ENCODE data around the gene MALRD1. TPM values are rescaled to one million over a fixed set of nuclear protein-coding genes. Genes with fewer than 3 reads are reported as not detected.

Gene MALRD1
- total RNA-seq, 4 donors from 2014 or later = 0.94 to 4.5 (median 2.3) TPM; not detected in 1

DNA sequence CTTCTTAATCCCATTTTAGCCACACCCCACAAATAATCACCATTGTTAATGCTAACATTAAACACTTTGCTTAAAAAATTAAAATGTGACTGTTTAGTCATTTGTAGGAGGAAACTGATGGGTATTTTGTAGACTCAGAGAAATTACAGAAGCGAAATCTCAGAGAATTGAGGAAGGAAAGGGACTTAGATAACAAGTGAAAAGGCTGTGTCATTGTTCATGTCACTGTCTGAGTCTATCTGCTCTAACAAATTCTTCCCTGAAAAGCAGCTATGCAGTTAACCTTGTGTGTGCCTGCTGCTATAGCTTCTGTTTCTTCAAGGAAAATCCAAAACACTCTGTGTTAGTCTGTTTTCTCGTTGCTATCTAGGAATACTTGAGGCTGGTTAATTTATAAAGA lies 726.7 kb downstream of the MALRD1 start:
- Histone ChIP-seq H3K36me3 (no peaks in the 10 kb centered on the region), H3K4me1 (no peaks in the 10 kb centered on the region), H3K27ac (no peak overlapping the region), H3K9me3 (no peaks in the 10 kb centered on the region), H3K4me3 (replicated peaks in 1 of 3) (no peak overlapping the region), H3K27me3 (no peaks in the 10 kb centered on the region)
- WGBS, 2 donors = 86 to 89% methylated on average over 2 of the region's 2 CpGs
- no peak for DNase-seq
- intact Hi-C loops (cut with DNase I) = no loop called here
- TF ChIP-seq, protein P1, sequence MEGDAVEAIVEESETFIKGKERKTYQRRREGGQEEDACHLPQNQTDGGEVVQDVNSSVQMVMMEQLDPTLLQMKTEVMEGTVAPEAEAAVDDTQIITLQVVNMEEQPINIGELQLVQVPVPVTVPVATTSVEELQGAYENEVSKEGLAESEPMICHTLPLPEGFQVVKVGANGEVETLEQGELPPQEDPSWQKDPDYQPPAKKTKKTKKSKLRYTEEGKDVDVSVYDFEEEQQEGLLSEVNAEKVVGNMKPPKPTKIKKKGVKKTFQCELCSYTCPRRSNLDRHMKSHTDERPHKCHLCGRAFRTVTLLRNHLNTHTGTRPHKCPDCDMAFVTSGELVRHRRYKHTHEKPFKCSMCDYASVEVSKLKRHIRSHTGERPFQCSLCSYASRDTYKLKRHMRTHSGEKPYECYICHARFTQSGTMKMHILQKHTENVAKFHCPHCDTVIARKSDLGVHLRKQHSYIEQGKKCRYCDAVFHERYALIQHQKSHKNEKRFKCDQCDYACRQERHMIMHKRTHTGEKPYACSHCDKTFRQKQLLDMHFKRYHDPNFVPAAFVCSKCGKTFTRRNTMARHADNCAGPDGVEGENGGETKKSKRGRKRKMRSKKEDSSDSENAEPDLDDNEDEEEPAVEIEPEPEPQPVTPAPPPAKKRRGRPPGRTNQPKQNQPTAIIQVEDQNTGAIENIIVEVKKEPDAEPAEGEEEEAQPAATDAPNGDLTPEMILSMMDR (IDR thresholded peaks at IDR 0.05) = no peak
- TF ChIP-seq POLR2A (IDR thresholded peaks at IDR 0.05) = no peak

DNA sequence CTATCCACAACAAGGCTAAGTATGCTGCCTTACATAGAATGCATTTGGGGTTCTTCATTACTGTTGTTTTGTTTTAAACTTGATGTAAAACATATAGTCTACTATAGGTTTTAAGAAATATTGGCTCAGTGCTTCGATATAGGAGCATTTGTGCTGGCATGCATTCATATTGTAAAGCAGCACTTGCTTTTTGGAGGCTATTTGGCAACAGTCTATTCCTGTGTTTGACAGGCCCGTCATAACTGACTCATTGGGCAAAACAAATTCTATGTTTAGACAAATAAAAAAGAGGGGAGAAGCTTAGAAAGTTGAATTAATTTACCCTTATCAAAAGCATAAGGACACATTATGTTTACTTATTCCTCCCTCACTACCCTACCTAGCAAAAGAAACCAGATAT lies 729.2 kb downstream of the MALRD1 start:
- TF ChIP-seq POLR2A (IDR thresholded peaks at IDR 0.05) = no peak
- TF ChIP-seq, protein P1 (IDR thresholded peaks at IDR 0.05) = no peak
- Histone ChIP-seq H3K36me3 (no peaks in the 10 kb centered on the region), H3K4me3 (replicated peaks in 1 of 3) (no peak overlapping the region), H3K27me3 (no peaks in the 10 kb centered on the region), H3K4me1 (no peaks in the 10 kb centered on the region), H3K27ac (no peak overlapping the region), H3K9me3 (no peaks in the 10 kb centered on the region)
- intact Hi-C loops (cut with DNase I) = no loop called here
- 42 to 54% methylated on average over 2 of the region's 2 CpGs for WGBS, 2 donors
- no peak for DNase-seq

DNA sequence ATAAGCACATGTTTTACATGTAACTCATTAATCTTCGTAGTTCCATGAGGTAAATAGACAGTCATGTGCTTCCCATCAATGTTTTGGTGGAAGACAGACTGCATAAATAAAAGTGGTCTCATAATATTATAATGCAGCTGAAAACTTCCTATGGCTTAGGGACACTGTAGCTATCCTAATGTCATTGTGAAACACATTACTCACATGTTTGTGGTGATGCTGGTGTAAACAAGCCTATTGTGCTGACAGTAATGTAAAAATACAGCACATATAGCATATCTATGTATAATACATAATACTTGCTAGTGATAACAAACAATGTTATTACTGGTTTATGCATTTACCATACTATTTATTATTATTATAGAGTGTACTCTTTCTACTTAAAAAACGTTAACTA lies 730.4 kb downstream of the MALRD1 start:
- no peak for TF ChIP-seq POLR2A (IDR thresholded peaks at IDR 0.05)
- TF ChIP-seq, protein P1 (IDR thresholded peaks at IDR 0.05) = no peak
- 77 to 81% methylated on average over 2 of the region's 2 CpGs for WGBS, 2 donors
- Histone ChIP-seq H3K9me3 (no peaks in the 10 kb centered on the region), H3K27me3 (no peaks in the 10 kb centered on the region), H3K36me3 (no peaks in the 10 kb centered on the region), H3K4me3 (replicated peaks in 1 of 3) (no peak overlapping the region), H3K4me1 (no peaks in the 10 kb centered on the region), H3K27ac (no peak overlapping the region)
- intact Hi-C loops (cut with DNase I) = no loop called here
- no peak for DNase-seq

DNA sequence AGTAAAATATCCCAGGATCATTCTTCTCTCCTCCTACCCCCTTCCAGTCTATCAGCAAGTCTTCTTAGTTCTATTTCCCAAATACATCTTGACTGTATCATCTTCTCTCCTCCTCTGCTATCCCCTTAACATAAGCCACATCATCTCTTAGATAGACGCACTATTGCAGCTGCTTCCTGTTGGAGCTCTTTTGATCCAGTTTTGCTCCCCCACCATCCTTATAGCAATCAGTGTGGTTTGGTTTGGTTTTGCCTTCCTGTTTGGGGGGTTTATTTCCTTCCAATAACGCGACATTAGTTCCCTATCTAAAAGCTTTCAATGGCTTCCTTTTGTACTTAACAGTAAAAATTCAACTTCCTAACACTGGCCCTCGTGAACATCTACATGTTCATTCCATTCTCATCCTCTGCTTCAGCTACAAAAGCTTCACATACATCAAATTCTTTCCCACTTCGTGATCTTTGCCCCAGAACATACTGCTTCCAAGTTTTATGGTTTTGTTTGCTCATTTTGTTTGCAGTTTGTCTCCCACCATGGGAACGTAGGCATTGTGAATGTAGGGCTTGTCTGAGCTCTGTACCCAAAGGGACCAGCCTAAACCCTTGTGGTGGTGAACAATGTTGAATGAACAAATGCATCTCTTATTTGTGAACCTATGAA lies 734.0 kb downstream of the MALRD1 start:
- DNase-seq = no peak
- intact Hi-C loops (cut with DNase I) = no loop called here
- WGBS, 2 donors = 71 to 83% methylated on average over 6 of the region's 6 CpGs
- H3K27me3 ChIP-seq = no peaks in the 10 kb centered on the region
- H3K4me3 ChIP-seq (replicated peaks in 1 of 3) = no peak overlapping the region
- no peak for TF ChIP-seq POLR2A (IDR thresholded peaks at IDR 0.05)
- TF ChIP-seq, protein P1 (IDR thresholded peaks at IDR 0.05) = no peak
- H3K4me1 ChIP-seq = no peaks in the 10 kb centered on the region
- H3K27ac ChIP-seq = no peak overlapping the region
- H3K9me3 ChIP-seq = no peaks in the 10 kb centered on the region
- no peaks in the 10 kb centered on the region for H3K36me3 ChIP-seq

DNA sequence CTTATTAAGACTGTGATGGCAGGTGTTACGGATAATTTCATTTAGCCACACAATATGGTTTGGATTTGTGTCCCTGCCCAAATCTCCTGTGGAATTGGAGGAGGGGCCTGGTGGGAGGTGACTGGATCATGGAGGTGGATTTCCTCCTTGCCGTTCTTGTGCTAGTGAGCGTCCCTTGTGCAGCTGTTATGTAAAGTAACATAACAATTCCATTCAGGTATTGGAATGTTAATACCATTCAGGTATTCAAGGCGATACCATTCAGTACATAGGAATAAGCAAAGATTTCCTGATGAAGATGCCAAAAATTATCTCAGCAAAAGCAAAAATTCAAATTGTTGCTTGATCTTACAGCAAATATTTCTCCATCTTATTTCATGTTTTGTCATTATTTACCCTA lies 735.1 kb downstream of the MALRD1 start:
- H3K36me3 ChIP-seq = no peaks in the 10 kb centered on the region
- no peak for TF ChIP-seq POLR2A (IDR thresholded peaks at IDR 0.05)
- TF ChIP-seq, protein P1 (IDR thresholded peaks at IDR 0.05) = no peak
- 89 to 92% methylated on average over 4 of the region's 4 CpGs for WGBS, 2 donors
- no peaks in the 10 kb centered on the region for H3K27me3 ChIP-seq
- H3K4me1 ChIP-seq = no peaks in the 10 kb centered on the region
- H3K9me3 ChIP-seq = no peaks in the 10 kb centered on the region
- no peak for DNase-seq
- intact Hi-C loops (cut with DNase I) = no loop called here
- H3K4me3 ChIP-seq (replicated peaks in 1 of 3) = no peak overlapping the region
- H3K27ac ChIP-seq = no peak overlapping the region

Small RNA genes lying within 50 kb of the gene (small RNA-seq; reads per million reads assigned to genes)
- gene AL354695.1 (not detected), gene HMGN1P20 (not detected), gene RF00012 (not detected), gene RNA5SP303 (110 reads per million, percentile 97 among the genes with 10 or more reads in this experiment)

Data from thyroid gland (tissue), 4 donors.